Upper lobe of right lung (tissue), 1 donor: ENCODE data around the gene GPR83. TPM values are rescaled to one million over a fixed set of nuclear protein-coding genes. Genes with fewer than 3 reads are reported as not detected.

ENCODE experiments used
- ATAC-seq: fragments of 200-7000 bp; cut with Tn5 transposase; one replicate; pipeline ENCODE4 v1.9.1; 2020; ENCODE audit warnings: mild to moderate bottlenecking, moderate library complexity
- DNase-seq: peaks from one replicate; pipeline ENCODE4 v3.0.0-alpha.2; 2020
- H3K27ac ChIP-seq: fragments of 200-600 bp; one replicate; pipeline ENCODE4 v1.8.0; 2022
- H3K27me3 ChIP-seq: fragments of 200-600 bp; one replicate; pipeline ENCODE4 v1.8.0; 2022; ENCODE audit warnings: mild to moderate bottlenecking
- H3K36me3 ChIP-seq: fragments of 200-600 bp; one replicate; pipeline ENCODE4 v1.8.0; 2022
- H3K4me1 ChIP-seq: fragments of 200-600 bp; one replicate; pipeline ENCODE4 v1.8.0; 2022
- H3K4me3 ChIP-seq: fragments of 200-600 bp; one replicate; pipeline ENCODE4 v1.8.0; 2022; ENCODE audit warnings: mild to moderate bottlenecking
- H3K9me3 ChIP-seq: fragments of 200-600 bp; one replicate; pipeline ENCODE4 v1.8.0; 2022
- intact Hi-C: fragments of 100-400 bp; cut with DNase I; formaldehyde crosslinking; loops from one replicate; pipeline ENCODE4 v1.11.0; 2022
- total RNA-seq: library from RNA; stranded (reverse); fragmentation: NEBNext Ultra II Directional; extraction: Animal tissue kit (Norgen Biotek cat#: 25700); gene quantifications from one replicate; pipeline ENCODE4 v1.2.1, GENCODE V29; 2021
- TF ChIP-seq, protein P1 (sequence below): fragments of 200-600 bp; IDR thresholded peaks from one replicate; pipeline ENCODE4 v1.8.0; 2022; ENCODE audit warnings: antibody characterized with exemption
- donor health status: DM: no; HTN: yes; CAD: no; lungs with severe emphysema.

Gene GPR83
- total RNA-seq, 1 donor from 2014 or later, result 0.12 TPM

DNA sequence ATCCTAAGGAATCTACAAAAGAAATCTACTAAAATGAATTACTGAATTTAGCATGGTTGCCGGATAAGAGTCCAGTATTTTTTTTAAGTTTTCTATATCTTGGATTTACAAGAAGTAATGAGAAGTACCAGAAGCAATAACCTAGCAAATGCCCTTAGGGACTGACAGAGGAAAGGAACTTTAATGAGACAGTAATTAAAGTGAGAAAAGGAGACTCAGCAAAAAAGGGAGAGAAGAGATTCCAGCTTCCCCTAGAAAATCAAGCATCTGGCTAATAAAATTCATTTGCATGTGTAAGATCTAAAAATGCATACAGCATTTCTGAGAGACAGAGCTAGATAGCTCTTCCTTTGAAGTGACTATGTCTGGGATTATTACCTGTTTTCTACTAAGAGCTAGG is 57.7 kb downstream of the GPR83 start:
- Histone ChIP-seq H3K27ac (no peak overlapping the region), H3K4me3 (no peak overlapping the region), H3K9me3 (no peaks in the 10 kb centered on the region), H3K36me3 (no peaks in the 10 kb centered on the region), H3K4me1 (no peaks in the 10 kb centered on the region), H3K27me3 (no peaks in the 10 kb centered on the region)
- TF ChIP-seq, protein P1, sequence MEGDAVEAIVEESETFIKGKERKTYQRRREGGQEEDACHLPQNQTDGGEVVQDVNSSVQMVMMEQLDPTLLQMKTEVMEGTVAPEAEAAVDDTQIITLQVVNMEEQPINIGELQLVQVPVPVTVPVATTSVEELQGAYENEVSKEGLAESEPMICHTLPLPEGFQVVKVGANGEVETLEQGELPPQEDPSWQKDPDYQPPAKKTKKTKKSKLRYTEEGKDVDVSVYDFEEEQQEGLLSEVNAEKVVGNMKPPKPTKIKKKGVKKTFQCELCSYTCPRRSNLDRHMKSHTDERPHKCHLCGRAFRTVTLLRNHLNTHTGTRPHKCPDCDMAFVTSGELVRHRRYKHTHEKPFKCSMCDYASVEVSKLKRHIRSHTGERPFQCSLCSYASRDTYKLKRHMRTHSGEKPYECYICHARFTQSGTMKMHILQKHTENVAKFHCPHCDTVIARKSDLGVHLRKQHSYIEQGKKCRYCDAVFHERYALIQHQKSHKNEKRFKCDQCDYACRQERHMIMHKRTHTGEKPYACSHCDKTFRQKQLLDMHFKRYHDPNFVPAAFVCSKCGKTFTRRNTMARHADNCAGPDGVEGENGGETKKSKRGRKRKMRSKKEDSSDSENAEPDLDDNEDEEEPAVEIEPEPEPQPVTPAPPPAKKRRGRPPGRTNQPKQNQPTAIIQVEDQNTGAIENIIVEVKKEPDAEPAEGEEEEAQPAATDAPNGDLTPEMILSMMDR, result no peak
- no peak for ATAC-seq
- no peak for DNase-seq
- intact Hi-C loops, result no loop called here

DNA sequence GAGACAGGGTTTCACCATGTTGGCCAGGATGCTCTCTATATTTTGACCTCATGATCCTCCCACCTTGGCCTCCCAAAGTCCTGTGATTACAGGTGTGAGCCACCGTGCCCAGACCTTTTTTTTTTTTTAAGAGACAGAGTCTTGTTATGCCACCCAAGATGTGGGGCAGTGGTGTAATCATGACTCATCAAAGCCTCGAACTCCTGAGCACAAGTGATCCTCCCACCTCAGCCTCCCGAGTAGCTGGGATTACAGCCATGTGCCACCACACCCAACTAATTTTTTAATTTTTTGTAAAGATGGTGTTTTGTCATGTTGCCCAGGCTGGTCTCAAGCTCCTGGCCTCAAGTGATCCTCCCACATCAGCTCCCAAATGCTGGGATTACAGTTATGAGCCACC is 59.0 kb downstream of the GPR83 start:
- no peak for DNase-seq
- Histone ChIP-seq H3K27ac (no peak overlapping the region), H3K4me3 (no peak overlapping the region), H3K36me3 (no peaks in the 10 kb centered on the region), H3K9me3 (no peaks in the 10 kb centered on the region), H3K27me3 (no peaks in the 10 kb centered on the region), H3K4me1 (no peaks in the 10 kb centered on the region)
- ATAC-seq, result no peak
- intact Hi-C loops, result no loop called here
- TF ChIP-seq, protein P1, result no peak

DNA sequence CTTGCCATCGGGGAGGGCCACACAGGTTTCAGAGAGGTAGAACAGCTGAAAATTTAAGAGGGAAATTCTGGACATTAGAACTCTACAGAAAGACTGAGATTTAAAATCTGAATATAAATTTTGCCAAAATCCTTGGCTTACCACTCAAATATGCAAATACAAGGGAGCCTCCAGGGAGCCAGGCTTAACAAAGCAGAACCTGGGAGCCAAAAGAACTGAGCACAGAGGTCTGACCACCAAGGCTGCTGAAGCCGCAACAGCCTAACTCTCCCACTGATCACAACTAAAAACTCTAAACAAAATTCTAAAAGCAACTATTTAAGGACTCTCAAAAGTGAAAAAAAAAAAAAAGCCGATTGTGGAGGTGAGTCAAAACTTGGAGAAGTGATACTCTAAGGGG is 62.6 kb downstream of the GPR83 start:
- TF ChIP-seq, protein P1, result no peak
- intact Hi-C loops, result no loop called here
- H3K27me3 ChIP-seq, result no peaks in the 10 kb centered on the region
- H3K27ac ChIP-seq, result no peak overlapping the region
- ATAC-seq (no peak), DNase-seq (no peak)
- H3K4me1 ChIP-seq, result no peaks in the 10 kb centered on the region
- no peaks in the 10 kb centered on the region for H3K9me3 ChIP-seq
- H3K36me3 ChIP-seq, result no peaks in the 10 kb centered on the region
- no peak overlapping the region for H3K4me3 ChIP-seq

DNA sequence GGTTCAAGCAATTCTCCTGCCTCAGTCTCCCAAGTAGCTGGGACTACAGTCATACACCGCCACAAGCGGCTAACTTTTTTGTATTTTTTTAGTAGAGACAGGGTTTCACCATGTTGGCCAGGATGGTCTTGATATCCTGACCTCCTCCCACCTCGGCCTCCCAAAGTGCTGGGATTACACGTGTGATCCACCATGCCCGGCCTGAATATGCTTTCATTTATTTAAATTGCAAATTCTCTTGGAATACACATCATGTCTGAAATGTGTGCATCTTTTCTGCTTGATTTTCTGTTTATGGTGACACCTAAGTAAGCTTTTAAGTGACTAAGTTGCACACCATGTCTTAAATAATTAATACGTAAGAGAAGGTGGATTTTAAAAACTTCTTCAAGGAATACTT is 65.2 kb downstream of the GPR83 start:
- TF ChIP-seq, protein P1, result no peak
- Histone ChIP-seq H3K9me3 (no peaks in the 10 kb centered on the region), H3K36me3 (no peaks in the 10 kb centered on the region), H3K27ac (no peak overlapping the region), H3K27me3 (no peaks in the 10 kb centered on the region), H3K4me3 (no peak overlapping the region), H3K4me1 (no peaks in the 10 kb centered on the region)
- intact Hi-C loops, result no loop called here
- DNase-seq, result no peak
- ATAC-seq, result no peak

DNA sequence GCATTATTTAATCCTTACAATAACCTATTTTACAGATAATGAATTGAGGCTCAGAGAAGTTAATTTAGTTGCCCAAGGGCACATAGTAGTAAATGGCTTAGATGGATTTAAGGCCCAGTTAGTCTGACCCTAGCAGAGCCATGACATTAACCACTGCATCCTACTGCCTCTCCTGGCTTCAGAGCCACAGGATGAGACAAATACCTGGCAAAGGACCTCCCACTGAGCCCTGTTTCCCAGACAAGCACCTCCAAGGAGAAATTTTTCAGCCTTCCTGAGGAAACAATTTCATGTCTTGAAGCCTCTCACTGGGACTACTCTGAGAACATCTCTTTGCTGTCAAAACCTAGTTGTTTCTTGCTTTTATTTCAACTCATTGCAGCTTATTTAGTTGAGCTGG is 68.4 kb downstream of the GPR83 start:
- TF ChIP-seq, protein P1, result no peak
- Histone ChIP-seq H3K4me3 (no peak overlapping the region), H3K9me3 (no peaks in the 10 kb centered on the region), H3K36me3 (no peaks in the 10 kb centered on the region), H3K4me1 (no peaks in the 10 kb centered on the region), H3K27me3 (no peaks in the 10 kb centered on the region), H3K27ac (no peak overlapping the region)
- no peak for DNase-seq
- intact Hi-C loops, result no loop called here
- no peak for ATAC-seq

DNA sequence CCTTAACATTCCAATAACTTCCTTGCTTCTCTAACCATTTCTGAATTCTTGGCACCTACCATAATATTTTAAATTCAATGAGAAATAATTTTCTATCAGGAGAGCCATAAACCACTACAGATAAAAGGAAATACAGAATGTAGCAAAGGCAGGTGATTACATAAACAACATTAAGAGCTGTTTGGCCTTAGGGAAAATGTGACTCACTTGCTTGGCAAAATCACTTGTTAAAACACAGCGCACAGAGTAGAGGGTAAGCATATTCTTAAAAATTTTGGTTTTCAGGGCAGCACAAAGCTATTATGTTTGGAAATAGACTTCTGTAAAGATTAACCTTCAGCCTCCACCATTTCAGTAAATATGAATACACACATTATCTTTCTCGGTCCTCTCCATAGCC is 70.4 kb downstream of the GPR83 start:
- intact Hi-C loops, result no loop called here
- ATAC-seq, result no peak
- H3K9me3 ChIP-seq, result no peaks in the 10 kb centered on the region
- no peaks in the 10 kb centered on the region for H3K4me1 ChIP-seq
- H3K27ac ChIP-seq, result no peak overlapping the region
- no peaks in the 10 kb centered on the region for H3K36me3 ChIP-seq
- H3K27me3 ChIP-seq, result no peaks in the 10 kb centered on the region
- TF ChIP-seq, protein P1, result no peak
- DNase-seq, result no peak
- no peak overlapping the region for H3K4me3 ChIP-seq
